Tibial nerve (tissue), 4 donors: ENCODE data around the gene SMC1B. TPM values are rescaled to one million over a fixed set of nuclear protein-coding genes. Genes with fewer than 3 reads are reported as not detected.

Experiments
- DNase-seq, 2 donors: peaks; one replicate each; pipeline ENCODE4 v3.0.0-alpha.2; 2019; ENCODE audit warnings: low spot score in 2 of 2
- H3K27ac ChIP-seq, 4 donors: fragments of 200-600 bp; sonication (generic) in 3 of 4; one replicate each; pipeline ENCODE4 v1.5.1; 2017 to 2019; ENCODE audit warnings: mild to moderate bottlenecking in 1 of 4
- H3K27me3 ChIP-seq, 2 donors: fragments of 200-600 bp; sonication (generic) in 1 of 2; one replicate each; pipeline versions ENCODE4 v1.5.1 to v1.6.0; 2017 to 2019
- H3K36me3 ChIP-seq, 3 donors: fragments of 200-600 bp; sonication (generic); one replicate each; pipeline ENCODE4 v1.5.1; 2018 to 2019
- H3K4me1 ChIP-seq, 4 donors: fragments of 200-600 bp; sonication (generic) in 3 of 4; one replicate each; pipeline ENCODE4 v1.5.1; 2017 to 2019
- H3K4me3 ChIP-seq, 4 donors: fragments of 200-600 bp; sonication (generic) in 3 of 4; one replicate each; pipeline ENCODE4 v1.5.1; 2017 to 2019; ENCODE audit warnings: mild to moderate bottlenecking in 1 of 4, moderate library complexity in 1 of 4
- H3K9me3 ChIP-seq, 4 donors: fragments of 200-600 bp; sonication (generic) in 3 of 4; one replicate each; pipeline ENCODE4 v1.5.1; 2017 to 2019
- CTCF ChIP-seq, 5 experiments: fragments of 200-600 bp in 3 of 5; fragments of 450-650 bp in 2 of 5; sonication (generic) in 3 of 5; IDR thresholded peaks; one replicate each; pipeline ENCODE4 v1.5.1; 2016 to 2019; ENCODE audit warnings: antibody characterized with exemption in 5 of 5, mild to moderate bottlenecking in 3 of 5, moderate library complexity in 2 of 5
- EP300 ChIP-seq, 2 donors: sonication (generic); formaldehyde crosslinking; IDR thresholded peaks; one replicate each; pipeline ENCODE4 v1.6.1; 2017; ENCODE audit warnings: antibody characterized with exemption in 2 of 2, mild to moderate bottlenecking in 1 of 2
- POLR2A ChIP-seq, 2 donors: fragments of 450-650 bp; IDR thresholded peaks; one replicate each; pipeline ENCODE4 v1.6.1; 2017; ENCODE audit warnings: antibody characterized with exemption in 2 of 2, mild to moderate bottlenecking in 2 of 2, moderate library complexity in 2 of 2
- WGBS, 2 donors: methylation state at CpG; one replicate each; pipeline ENCODE4 v1.1.5; 2018; 5-methylcytosine and 5-hydroxymethylcytosine counted together
- total RNA-seq, 4 donors: library from RNA; depleted of rRNA; stranded (reverse); fragments of >200 nt; gene quantifications; one replicate each; pipeline ENCODE4 v1.1.0, GENCODE V29; 2016

The SMC1B gene
- total RNA-seq, 4 donors from 2014 or later = not detected

- Histone ChIP-seq H3K9me3 (no peaks in the 10 kb centered on the region), H3K27ac (peak overlapping the region in 2 of 4 donors; percentile 8 to 70), H3K27me3 (no peaks in the 10 kb centered on the region), H3K4me1 (peaks cover 0 to 19% (median 3%) of the 10 kb centered on the region in 4 donors), H3K36me3 (peaks cover 0 to 96% (median 5%) of the 10 kb centered on the region in 3 donors), H3K4me3 (peak overlapping the region in 1 of 4 donors; percentile 0)
- 31 to 39% methylated on average over 18 of the region's 18 CpGs for WGBS, 2 donors
- peak; percentile 46 to 62 for DNase-seq
- TF ChIP-seq CTCF (IDR thresholded peaks at IDR 0.05) (no peak), EP300 (IDR thresholded peaks at IDR 0.05) (peak; percentile 46 to 72)
Observed at GRCh38 chr22:45336971-45337431, 76.4 kb downstream of the SMC1B start.

- H3K4me3 ChIP-seq = no peak overlapping the region
- H3K27ac ChIP-seq = peak overlapping the region in 1 of 4 donors; percentile 70
- DNase-seq = no peak
- 88 to 91% methylated on average over 29 of the region's 29 CpGs for WGBS, 2 donors
- peaks cover 0 to 19% (median 3%) of the 10 kb centered on the region in 4 donors for H3K4me1 ChIP-seq
- TF ChIP-seq CTCF (IDR thresholded peaks at IDR 0.05) (no peak), POLR2A (IDR thresholded peaks at IDR 0.05) (no peak), EP300 (IDR thresholded peaks at IDR 0.05) (no peak)
- H3K9me3 ChIP-seq = no peaks in the 10 kb centered on the region
- no peaks in the 10 kb centered on the region for H3K27me3 ChIP-seq
- H3K36me3 ChIP-seq = peaks cover 0 to 96% (median 4%) of the 10 kb centered on the region in 3 donors
Observed at GRCh38 chr22:45335854-45336522, 77.4 kb downstream of the SMC1B start.

GRCh38 chr22:45335021-45335818 is 78.2 kb downstream of the SMC1B start:
- no peaks in the 10 kb centered on the region for H3K27me3 ChIP-seq
- no peak overlapping the region for H3K4me3 ChIP-seq
- no peak overlapping the region for H3K27ac ChIP-seq
- peaks cover 0 to 96% (median 0%) of the 10 kb centered on the region in 3 donors for H3K36me3 ChIP-seq
- H3K4me1 ChIP-seq = peaks cover 0 to 19% (median 3%) of the 10 kb centered on the region in 4 donors
- no peak for DNase-seq
- TF ChIP-seq EP300 (IDR thresholded peaks at IDR 0.05) (no peak), POLR2A (IDR thresholded peaks at IDR 0.05) (no peak), CTCF (IDR thresholded peaks at IDR 0.05) (no peak)
- no peaks in the 10 kb centered on the region for H3K9me3 ChIP-seq
- WGBS, 2 donors = 69 to 75% methylated on average over 20 to 26 of the region's 26 CpGs

- peaks cover 0 to 19% (median 3%) of the 10 kb centered on the region in 4 donors for H3K4me1 ChIP-seq
- H3K27ac ChIP-seq = no peak overlapping the region
- 76 to 87% methylated on average over 9 of the region's 9 CpGs for WGBS, 2 donors
- TF ChIP-seq EP300 (IDR thresholded peaks at IDR 0.05) (no peak), POLR2A (IDR thresholded peaks at IDR 0.05) (no peak), CTCF (IDR thresholded peaks at IDR 0.05) (no peak)
- H3K9me3 ChIP-seq = no peaks in the 10 kb centered on the region
- H3K36me3 ChIP-seq = peaks cover 0 to 94% (median 0%) of the 10 kb centered on the region in 3 donors
- H3K27me3 ChIP-seq = no peaks in the 10 kb centered on the region
- DNase-seq = no peak
- no peak overlapping the region for H3K4me3 ChIP-seq
Observed at GRCh38 chr22:45334528-45334927, 78.9 kb downstream of the SMC1B start.

GRCh38 chr22:45334068-45334467 is 79.3 kb downstream of the SMC1B start:
- H3K27ac ChIP-seq = no peak overlapping the region
- peaks cover 0 to 24% (median 3%) of the 10 kb centered on the region in 4 donors for H3K4me1 ChIP-seq
- WGBS, 2 donors = 61 to 70% methylated on average over 5 of the region's 5 CpGs
- H3K36me3 ChIP-seq = peaks cover 0 to 94% (median 0%) of the 10 kb centered on the region in 3 donors
- no peak overlapping the region for H3K4me3 ChIP-seq
- H3K9me3 ChIP-seq = no peaks in the 10 kb centered on the region
- TF ChIP-seq EP300 (IDR thresholded peaks at IDR 0.05) = no peak
- TF ChIP-seq POLR2A (IDR thresholded peaks at IDR 0.05) = no peak
- TF ChIP-seq CTCF (IDR thresholded peaks at IDR 0.05) = no peak
- no peaks in the 10 kb centered on the region for H3K27me3 ChIP-seq
- no peak for DNase-seq
